ENCODE measurements around the gene KCTD18. TPM values are rescaled to one million over a fixed set of nuclear protein-coding genes. Genes with fewer than 3 reads are reported as not detected.

The KCTD18 gene
- 10 to 100 TPM; 11.1 to 21.5 (median 17.0) TPM for total RNA-seq
- polyA plus RNA-seq: 10 to 100 TPM; 11.6 to 12.0 (median 11.6) TPM
- long read RNA-seq, donor 1, partial matches to known transcripts: 0 of 1 reads
- long read RNA-seq, donor 1, other reads (novel, unspliced or antisense): 0 of 1 reads
- long read RNA-seq, donor 2, partial matches to known transcripts: 0 of 1 reads
- long read RNA-seq, donor 2, other reads (novel, unspliced or antisense): 0 of 1 reads

DNA sequence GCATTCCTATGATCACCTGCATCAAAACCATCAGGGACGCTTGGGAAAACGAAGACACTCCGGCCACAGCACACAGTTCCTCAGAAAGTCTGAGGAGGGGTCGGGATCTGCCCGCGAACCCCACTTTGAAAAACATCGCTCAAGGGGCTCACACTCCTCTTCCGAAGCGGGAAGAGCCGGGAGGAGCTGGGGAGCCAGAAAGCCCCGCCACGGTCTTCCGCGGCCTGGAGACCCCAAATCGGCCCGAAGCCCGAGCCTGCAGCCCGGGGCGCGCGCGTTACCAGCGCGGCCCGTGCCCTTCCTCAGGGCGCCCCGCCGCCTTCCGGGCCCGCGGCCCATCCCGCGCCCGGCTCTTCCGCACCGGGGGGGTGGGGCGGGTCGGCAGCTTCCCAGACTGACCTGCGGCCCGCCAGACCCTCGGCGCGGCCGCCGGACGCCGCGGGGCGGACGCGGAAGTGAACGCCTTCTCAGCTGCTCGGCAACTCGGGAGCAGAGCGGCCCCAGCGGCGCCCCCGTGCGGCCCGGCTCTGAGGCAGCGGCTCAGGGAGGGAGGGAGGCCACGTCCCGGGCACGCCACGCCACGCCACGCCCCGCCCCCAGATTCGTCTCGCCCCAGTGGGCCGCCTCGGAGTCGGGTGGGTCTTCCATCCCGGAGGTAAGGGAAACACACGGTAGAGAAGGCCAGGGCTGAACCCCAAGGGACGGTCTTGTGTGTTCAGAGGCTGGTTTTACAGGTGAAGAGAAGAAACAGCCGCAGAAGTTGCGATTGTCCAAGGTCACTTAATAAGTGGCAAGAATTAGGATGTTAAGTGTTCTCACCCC, at the start of gene KCTD18:
Gene KCTD18, minus strand, starts transcription at position 457 of the 822 bp plus-strand sequence. CDS start 3,052 bp downstream, outside the sequence.
- intact Hi-C loops (cut with DNase I; ENCODE audit: low total_unique reads): no loop called here
- peak; percentile 57 to 97 (median 90) for TF ChIP-seq CTCF (IDR thresholded peaks at IDR 0.05 in 8 of 11, conservative IDR thresholded peaks at IDR 0.05 in 3 of 11)
- peak; percentile 90 to 93 (median 91) for TF ChIP-seq POLR2AphosphoS5 (IDR thresholded peaks at IDR 0.05)
- peak in 1 of 3 donors; percentile 82 for TF ChIP-seq POLR2A (IDR thresholded peaks at IDR 0.05)
- Histone ChIP-seq H3K27ac (peak within 1 kb of the TSS; percentile 68 to 94 (median 86)), H3K27me3 (replicated peaks in 1 of 7) (peaks cover 0 to 9% (median 0%) of the 10 kb centered on the region in 7 donors), H3K4me3 (peak within 1 kb of the TSS; percentile 56 to 79 (median 72)), H3K4me1 (peaks cover 0 to 44% (median 15%) of the 10 kb centered on the region in 6 donors), H3K36me3 (peaks cover 0 to 19% (median 0%) of the 10 kb centered on the region in 6 donors), H3K9me3 (no peaks in the 10 kb centered on the region)
- peak; percentile 100 for DNase-seq
- 0 to 1% (median 0%) methylated on average over 34 to 78 of the region's 78 CpGs for WGBS, 5 donors

DNA sequence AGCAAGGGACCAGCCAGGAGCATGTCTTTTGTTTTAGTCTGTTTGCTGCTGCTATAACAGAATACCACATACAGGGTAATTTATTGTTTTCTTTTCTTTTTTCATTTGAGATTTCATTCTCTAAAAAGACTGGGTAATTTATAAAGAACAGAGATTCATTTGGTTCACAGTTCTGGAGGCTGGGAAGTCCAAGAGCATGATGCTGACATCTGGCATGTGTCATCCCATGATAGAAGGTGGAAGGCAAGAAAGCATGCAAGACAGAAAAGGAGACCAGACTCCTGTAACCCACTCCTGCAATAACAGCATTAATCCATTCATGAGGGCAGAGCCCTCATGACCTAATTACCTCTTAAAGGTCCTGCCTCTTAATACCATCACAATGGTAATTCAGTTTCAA, 30.9 kb upstream of the KCTD18 start:
- Histone ChIP-seq H3K27me3 (replicated peaks in 1 of 7) (no peaks in the 10 kb centered on the region), H3K9me3 (no peaks in the 10 kb centered on the region), H3K4me3 (no peak overlapping the region), H3K36me3 (peaks cover 0 to 82% (median 5%) of the 10 kb centered on the region in 6 donors), H3K4me1 (no peaks in the 10 kb centered on the region), H3K27ac (no peak overlapping the region)
- DNase-seq: no peak
- TF ChIP-seq POLR2AphosphoS5 (IDR thresholded peaks at IDR 0.05) (no peak), POLR2A (IDR thresholded peaks at IDR 0.05) (no peak), CTCF (IDR thresholded peaks at IDR 0.05 in 8 of 11, conservative IDR thresholded peaks at IDR 0.05 in 3 of 11) (no peak)
- intact Hi-C loops (cut with DNase I; ENCODE audit: low total_unique reads): no loop called here

- intact Hi-C loops (cut with DNase I; ENCODE audit: low total_unique reads): no loop called here
- Histone ChIP-seq H3K27ac (no peak overlapping the region), H3K9me3 (no peaks in the 10 kb centered on the region), H3K4me1 (no peaks in the 10 kb centered on the region), H3K27me3 (replicated peaks in 1 of 7) (no peaks in the 10 kb centered on the region), H3K4me3 (no peak overlapping the region), H3K36me3 (peaks cover 0 to 82% (median 5%) of the 10 kb centered on the region in 6 donors)
- no peak for DNase-seq
- WGBS, 5 donors: 78 to 98% (median 95%) methylated on average over 1 of the region's 1 CpG
- TF ChIP-seq POLR2AphosphoS5 (IDR thresholded peaks at IDR 0.05) (no peak), CTCF (IDR thresholded peaks at IDR 0.05 in 8 of 11, conservative IDR thresholded peaks at IDR 0.05 in 3 of 11) (no peak)
Measured at GRCh38 chr2:200538139-200538538, 28.3 kb upstream of the KCTD18 start.

DNA sequence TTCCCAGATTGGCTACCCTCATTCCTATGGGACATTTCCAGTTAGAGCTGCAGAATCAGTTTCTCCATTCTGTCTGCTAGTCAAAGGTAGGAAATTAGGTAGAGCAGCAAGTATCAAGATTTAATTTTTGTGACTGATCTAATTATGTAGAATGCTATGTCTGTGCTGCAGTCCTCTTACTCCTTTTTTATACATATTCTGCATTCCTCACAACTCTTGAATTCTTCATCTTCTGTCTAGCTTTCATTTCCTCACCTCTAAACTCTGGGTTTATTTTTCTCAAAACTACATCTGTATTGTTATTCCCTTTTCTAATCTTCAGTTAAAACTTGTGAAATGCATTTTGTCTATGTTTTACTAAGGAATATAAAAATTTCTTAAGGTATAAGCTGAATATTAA, 24.7 kb upstream of the KCTD18 start:
- H3K27me3 ChIP-seq (replicated peaks in 1 of 7): no peaks in the 10 kb centered on the region
- no peaks in the 10 kb centered on the region for H3K4me1 ChIP-seq
- DNase-seq: no peak
- no peak overlapping the region for H3K4me3 ChIP-seq
- no peak for TF ChIP-seq POLR2A (IDR thresholded peaks at IDR 0.05)
- no peak for TF ChIP-seq POLR2AphosphoS5 (IDR thresholded peaks at IDR 0.05)
- no peaks in the 10 kb centered on the region for H3K9me3 ChIP-seq
- peaks cover 0 to 56% (median 0%) of the 10 kb centered on the region in 6 donors for H3K36me3 ChIP-seq
- intact Hi-C loops (cut with DNase I; ENCODE audit: low total_unique reads): no loop called here
- H3K27ac ChIP-seq: no peak overlapping the region
